GM21576 (cell line): Measurements from ENCODE around the gene VWA7.

Experiments
- ATAC-seq: cut with Tn5 transposase; IDR thresholded peaks from one replicate; pipeline ENCODE4 v1.9.1; 2021; ENCODE audit warnings: mild to moderate bottlenecking, moderate library complexity; ENCODE audit not compliant: unreplicated experiment

VWA7 gene

DNA sequence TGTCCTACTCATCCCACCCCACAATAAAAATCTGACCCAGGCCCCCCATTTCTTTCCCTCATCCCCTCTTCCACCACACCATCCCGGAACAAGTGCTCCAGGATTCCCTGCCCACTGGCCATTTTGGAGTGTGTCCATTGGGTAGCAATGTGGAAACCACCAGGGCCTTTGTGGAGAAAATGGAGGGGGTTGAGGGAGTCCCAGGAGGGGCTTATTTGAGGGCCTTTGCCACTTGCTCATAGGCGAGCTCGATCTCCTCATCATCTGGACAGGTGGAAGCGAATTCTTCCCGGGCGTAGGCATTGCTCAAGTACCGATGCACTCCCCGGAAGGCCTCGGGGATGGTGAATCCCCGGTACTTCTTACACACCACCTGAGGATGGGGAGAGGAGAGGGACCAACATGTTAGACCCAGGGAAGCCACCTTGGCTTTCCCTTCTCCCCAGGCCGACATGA, 46.5 kb downstream of the VWA7 start:
- ATAC-seq: no peak

DNA sequence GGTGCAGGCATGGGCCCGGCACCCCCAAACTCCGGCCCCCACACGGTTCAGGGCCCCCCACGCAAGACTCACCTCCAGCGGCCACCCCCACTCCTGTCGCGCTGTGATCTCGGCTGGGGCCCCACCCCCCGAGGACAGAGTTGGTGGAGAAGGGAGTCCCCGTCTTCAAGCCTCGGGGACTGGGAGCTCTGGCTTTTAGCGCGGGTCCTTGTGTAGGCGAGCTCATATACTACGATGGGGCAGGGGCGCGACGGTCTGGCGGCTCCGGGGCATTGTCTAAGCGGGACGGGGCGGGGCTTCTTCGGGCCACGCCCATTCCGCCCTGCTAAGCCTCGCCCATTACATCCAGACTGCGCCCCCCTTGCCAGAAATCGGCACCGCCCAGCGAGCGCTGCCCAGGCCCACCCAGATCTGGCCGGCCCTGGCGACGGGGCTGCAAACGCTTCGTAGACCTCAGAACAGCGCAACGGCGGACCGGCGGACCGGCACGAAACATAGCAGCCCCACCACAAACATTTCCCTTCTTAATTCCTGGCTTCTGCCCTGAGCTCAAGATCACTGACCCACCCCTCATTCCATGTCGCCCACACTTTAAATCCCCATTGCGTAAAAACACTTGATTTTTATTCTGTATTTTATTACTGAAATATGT, 47.0 kb downstream of the VWA7 start:
- ATAC-seq: peak; percentile 28

DNA sequence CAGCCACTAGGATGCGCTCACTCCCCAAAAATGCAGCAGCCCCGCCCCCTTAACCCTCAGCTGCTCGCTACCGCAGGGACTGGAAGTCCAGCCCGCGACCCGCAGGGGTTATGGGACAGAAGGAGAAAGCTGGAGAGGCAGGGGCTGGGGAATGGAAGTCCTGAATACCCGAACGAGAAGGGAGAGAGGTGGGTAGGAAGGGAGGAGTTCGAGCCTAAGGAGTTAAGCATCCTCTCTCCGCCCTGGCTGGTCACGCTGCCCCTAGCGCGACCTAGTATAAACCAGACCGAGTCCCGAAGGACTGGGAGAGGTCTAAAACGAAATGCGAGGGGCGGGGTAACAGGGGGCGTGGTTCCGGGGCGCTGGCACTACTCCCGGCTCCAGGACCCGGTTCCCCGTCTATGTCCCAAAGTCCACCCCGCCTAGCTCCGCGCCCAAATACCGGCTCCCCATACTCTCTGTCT, 47.6 kb downstream of the VWA7 start:
- peak; percentile 40 for ATAC-seq

DNA sequence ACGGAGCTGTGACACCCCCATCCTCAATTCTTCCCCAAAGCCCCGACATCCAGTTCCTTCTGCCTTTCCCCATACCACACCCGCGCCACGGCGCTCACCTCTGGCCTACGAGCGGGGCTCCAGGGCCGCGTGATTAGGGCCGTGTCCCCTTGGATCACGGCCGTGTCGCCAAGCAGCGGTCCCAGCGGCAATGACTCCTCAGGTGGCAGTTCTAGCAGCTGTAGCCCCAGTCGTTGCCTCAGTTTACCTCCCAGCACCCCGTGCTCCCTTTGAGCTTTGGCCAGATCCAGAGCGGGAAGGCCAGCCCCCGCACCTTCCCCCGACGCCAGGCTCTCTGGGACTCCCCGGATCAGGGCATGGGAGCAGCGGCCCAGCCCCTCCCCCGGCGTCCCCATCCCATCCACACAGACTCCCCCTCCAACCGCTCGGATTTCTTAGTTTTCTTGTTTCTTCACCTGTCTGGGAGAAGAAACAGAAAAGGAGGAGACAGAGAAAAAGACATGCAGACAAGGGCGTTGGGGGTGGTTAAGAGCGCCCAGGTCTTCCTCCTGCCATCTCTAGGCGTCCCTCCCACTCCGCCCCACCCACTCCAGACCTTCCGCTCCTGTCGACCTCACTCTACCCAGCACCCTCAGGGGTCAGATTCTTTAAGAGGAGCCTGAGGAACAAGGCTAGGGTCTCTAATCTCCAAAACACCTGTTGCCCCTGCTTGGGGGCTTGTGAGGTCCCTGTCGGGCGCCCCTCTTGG, 48.2 kb downstream of the VWA7 start, which contains the start of gene DDAH2:
TSS of gene DDAH2 (minus strand) at position 533 of the 748 bp plus-strand sequence. CDS start at position 395, 138 bp downstream.
- ATAC-seq: no peak

DNA sequence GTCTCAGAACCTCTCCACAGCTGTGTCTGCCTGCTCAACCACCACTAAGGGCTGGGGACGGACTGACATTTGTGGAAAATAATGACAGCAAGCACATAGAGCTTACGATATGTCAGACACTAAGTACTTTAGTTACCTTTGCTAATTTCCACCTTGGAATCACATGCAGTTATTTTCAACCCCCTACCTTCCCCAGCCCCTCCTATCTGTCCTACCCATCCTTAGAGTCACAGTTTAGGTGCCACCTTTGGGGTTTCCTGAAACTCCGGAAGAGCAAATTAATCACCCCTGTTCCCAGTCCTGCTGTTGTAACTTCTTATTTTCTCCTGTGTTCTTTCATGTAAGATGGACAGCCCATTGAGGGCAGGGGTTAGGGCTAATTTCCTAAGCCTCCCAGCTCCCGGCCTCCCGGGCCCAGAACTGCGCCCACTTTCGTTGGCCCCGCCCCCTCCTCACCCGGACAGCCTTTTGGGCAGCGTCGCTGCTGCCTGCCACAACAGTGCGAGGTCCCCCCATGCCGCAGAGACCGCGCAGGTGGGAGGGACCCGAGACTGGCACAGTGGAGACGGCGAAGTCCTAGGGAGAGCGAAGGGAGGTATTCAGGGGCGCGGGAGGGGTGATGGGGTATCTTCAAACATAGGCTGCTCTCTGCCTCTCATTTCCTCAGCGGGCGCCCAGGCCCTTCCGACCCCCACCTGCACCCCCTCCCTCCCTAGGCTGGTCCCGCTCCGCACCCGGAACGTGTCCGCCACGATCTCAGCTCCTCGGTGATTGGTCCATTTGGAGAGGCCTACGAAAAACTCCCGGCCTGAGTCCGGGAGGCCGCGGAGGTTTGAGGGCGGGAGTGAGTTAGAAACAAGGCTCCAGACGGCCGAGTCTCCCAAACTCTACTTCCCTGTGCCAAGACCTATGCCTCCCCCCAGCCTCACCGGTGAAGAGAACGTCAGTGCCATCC, 49.1 kb downstream of the VWA7 start:
- ATAC-seq: no peak

DNA sequence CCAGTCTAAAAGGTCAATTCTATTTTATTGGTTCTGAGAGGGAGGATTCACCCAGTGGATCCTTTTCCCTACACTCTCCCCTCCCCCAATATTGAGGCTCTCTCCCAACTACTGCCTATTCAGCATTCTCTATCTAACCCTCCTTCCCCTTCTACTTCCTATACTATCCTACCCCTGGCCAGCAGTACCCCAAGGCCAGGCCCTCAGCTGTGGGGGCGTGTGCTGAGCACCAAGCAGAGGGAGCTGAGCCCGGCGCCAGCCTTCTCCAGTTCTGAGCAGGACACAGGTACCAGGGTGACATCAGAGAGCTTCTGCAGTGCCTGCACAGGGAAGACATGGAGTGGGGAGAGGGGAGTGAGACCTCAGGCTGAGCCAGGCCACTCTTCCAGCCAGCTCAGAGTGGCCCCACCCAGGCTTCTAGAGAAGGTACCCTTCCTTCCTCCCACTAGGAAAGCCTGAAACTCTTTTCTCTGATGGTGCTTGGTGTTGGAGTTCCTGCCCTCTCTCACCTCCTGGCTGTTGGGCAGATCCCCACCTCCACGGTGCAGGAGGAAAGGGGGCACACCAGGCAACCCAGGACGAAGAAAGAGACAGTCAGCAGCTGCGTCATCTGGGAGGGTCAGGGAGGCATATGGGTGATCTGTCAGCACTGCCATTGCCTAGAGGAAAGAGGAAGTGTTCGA, 50.0 kb downstream of the VWA7 start:
- no peak for ATAC-seq

DNA sequence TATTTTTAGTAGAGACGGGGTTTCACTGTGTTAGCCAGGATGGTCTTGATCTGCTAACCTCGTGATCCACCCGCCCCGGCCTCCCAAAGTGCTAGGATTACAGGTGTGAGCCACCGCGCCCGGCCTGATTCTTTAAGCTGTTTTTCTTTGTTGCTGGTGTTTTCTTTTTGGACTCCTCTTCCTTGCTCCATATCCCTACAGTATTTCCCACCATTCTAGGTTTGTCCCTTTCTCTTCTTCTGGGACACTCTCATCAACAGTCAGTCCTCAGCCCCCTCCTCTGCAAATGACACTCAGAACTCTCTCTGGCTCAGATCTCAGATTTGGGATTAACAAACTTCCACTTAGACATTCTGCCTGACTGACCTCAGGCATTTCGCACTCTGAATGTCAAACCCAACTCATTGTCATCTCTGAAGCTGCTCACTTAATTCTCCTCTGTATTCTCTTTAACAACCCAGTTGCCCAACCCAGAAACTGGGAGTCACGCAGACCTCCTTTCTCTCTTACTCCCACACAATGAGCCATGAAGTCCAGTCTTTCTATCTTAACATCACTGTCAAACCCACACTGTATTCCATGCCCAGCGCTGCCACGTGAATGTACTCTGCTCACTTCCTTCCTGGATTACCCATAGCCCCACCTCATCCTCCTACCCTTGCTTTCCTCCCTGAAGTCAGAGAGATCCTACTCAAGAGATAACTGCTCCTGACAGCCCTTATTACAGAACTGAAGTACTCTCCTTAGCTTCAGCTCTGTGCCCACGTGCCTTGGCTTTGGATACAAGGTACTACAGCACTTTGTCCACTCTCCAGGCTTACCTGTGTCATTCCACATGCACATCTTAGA, 51.4 kb downstream of the VWA7 start:
- ATAC-seq: no peak

DNA sequence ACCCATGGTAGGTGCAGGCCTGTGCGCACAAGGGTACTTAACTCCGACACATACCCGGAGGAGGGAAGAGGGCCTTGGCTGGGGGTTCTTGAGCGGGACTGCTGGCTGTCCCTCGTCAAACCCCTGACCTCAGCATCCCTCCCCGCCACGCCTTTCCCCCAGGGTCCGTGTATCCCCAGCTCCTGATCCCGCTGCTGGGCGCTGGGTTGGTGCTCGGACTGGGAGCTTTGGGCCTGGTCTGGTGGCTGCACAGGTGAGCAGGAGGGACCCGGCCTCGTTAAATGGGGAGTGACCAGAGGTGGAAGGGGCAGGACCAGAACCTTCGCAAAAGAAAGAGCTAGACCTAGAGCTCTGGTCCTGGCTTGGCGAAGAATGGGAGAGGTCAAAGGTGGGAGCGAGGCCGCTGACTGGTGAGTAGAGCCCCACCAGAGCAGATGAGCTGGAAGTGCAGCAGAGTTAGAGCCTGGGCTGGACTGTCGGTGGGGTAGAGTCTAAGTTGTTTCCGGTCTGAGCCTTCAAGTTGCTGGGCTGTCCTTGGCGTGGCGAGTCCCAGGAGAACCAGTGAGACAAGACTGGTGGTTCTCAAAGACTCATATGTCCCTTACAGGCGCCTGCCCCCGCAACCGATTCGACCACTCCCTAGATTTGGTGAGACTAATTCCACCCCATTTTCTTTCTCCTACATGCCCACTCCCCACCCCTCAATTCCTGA, 53.0 kb downstream of the VWA7 start:
- no peak for ATAC-seq

DNA sequence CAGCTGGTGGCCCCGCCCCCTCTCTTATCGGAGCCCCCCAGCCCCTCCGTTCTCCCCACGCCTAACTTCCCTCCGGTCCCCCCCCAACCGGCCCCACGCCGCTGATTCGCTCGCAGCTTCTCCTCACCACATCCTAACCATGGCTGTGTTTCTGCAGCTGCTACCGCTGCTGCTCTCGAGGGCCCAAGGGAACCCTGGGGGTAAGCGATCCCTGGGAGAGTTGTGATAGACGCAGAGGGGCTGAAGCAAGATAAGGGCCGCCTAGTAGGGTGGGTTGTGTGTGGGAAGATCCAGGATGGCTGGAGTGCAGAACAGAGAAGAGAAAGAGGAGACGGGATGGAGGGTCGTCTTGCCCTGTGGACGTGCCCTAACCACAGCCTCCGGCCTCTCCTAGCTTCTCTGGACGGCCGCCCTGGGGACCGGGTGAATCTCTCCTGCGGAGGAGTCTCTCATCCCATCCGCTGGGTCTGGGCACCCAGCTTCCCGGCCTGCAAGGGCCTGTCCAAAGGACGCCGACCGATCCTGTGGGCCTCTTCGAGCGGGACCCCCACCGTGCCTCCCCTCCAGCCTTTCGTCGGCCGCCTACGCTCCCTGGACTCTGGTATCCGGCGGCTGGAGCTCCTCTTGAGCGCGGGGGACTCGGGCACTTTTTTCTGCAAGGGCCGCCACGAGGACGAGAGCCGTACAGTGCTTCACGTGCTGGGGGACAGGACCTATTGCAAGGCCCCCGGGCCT, 53.7 kb downstream of the VWA7 start, which contains the start of gene MPIG6B:
TSS of gene MPIG6B (plus strand) at position 129 of the 735 bp plus-strand sequence. CDS start at position 140, 11 bp downstream.
- ATAC-seq: no peak

DNA sequence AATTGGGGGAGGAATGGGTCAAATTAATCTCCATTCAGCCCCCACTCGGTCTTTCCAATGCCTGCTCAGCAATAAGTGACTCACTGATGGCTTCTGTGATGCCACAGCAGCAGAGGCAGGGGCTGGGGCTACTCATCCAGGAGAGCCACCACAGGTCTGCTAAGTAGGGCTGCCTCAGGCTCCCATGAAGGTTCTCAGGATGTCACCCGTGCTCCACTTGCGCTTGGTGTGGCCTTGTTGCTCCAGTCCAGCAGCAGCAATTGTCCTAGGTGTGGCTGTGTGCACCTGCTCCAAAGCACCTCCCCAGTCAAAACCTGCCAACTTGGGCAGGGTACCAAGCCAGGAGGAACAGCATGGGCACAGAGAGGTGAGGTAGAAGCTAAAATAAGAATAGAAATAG, 55.0 kb downstream of the VWA7 start:
- ATAC-seq: no peak

DNA sequence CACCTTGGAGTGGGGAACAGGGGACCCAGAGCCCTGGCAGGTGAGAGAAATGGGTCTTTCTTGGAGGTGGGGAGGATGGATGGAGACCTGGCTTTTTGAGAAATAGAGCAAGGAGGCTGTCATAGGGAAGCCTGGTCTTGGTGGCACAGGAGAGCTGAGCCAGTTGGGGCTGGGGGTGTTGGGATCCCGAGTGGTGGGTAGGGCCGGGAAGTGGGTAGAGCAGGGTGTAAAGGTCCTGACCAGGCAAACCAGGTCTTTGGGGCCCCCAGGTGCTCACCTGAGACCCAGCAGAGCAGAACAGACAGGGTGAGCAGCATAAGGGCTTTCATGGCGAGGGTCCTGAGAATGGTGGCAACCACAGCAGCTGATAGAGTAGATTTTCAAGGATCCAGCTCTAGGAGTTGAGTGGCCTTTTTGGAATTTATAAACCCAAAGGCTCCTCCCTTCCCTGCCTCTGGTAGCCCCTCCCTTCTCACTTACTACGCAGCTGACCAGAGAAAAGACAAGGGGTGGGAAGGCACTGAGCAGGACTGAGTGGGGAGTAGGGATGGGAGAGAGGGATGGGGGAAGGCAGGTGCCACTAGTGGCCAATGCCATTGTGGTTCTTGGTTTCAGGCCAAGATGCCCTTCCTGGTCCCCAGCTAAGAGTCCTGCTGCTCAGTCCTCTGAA, 55.6 kb downstream of the VWA7 start, which contains the start of gene LY6G6C:
TSS of gene LY6G6C (minus strand) at position 396 of the 670 bp plus-strand sequence. CDS start at position 329, 67 bp downstream.
- no peak for ATAC-seq

DNA sequence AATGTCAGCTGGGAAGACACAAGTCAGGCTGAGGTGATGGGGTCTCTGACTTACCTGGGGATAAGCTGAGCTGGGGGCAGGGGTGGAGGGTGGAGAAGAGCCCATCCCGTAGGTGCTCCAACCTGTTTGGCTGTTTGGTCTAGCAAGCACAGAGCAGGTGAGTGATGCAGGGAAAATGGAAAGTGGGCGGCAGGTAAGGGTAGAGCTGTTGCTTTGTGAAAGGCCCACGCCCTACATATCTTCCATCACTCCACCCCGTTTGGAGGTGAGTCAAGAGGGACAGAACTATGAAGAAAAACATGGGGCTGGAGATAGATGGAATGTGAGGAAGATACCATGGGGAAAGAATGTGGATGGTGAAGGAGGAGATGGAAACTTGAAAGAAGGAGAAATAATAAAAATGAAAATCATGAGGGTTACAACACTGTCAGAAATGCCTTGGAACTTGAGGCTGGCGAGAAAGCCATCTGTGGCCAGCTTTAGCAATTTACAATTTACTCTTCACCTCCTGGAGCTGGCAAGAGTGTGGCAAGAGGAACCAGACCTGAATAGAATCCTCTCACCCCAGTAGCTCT, 56.8 kb downstream of the VWA7 start:
- no peak for ATAC-seq

DNA sequence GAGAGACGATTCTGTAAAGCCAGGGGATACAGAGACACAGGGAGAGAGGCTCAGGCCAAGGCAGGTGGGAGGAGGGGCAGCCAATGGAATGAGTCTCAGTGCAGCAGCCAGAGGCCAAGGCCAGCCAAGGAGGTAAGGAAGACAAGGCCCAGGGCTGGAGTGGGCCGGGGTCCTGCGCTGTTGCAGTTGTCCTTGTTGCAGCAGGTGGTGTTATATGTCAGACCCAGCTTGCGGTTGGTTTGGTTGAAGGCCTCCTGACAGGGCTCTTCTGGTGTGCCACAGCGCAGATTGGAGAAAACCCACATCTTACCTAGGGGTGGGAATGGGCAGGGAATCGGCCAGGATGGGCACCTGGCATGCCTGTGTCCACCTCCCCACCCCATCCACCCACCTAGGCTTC, 58.1 kb downstream of the VWA7 start:
- ATAC-seq: no peak

DNA sequence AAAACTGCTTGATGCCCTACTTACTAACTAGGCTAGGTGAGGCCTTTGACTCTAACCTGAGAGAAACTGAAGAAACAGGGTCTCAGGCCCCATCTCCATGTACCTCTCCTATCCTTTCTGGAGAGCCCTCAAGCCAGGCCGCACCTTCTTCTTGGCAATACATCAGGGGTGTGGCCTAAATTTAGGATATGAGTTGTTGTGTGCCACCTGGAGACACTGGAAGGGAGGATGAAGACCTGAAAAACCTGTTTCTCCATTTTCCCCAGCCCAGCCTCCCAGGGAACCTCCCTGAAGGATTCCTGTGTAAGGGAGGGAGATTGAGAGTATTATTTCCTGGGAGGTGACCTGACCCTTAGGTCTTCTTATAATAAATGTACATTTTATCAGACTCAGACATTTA, 58.9 kb downstream of the VWA7 start:
- no peak for ATAC-seq

DNA sequence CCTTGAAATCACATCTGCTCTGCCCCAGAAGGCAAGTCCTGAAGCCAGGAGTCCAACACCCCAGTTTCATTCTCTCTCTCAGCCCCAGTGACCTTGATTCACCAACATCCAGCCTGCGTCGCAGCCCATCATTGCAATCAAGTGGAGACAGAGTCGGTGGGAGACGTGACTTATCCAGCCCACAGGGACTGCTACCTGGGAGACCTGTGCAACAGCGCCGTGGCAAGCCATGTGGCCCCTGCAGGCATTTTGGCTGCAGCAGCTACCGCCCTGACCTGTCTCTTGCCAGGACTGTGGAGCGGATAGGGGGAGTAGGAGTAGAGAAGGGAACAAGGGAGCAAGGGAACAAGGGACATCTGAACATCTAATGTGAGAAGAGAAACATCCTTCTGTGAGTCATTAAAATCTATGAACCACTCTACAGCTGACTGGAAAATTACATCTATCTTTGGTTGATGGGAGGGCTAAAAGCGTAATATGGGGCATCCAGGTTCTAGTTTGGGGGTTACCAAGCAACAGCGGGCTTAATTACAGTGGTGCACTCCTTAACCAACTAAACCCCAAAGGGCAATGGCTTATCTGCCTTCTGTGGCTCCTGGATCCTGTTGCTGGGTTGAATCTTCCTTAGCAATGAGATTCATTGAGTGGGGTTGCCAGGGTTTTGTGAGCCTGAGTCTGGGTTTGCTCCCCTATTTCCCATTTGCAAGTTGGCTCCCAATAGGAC, 59.5 kb downstream of the VWA7 start:
- ATAC-seq: no peak
